ENCODE results near the gene DHDH.
"Not testable (repeated sequence)": the region's sequence is repeated elsewhere in the genome, so short reads cannot be mapped to it uniquely, and the experiment has no call there.

Gene DHDH

GRCh38 chr19:48933382-48933932 is at the start of gene DHDH:
DHDH (plus strand) TSS chr19:48933699; CDS start chr19:48933722, 23 bp downstream.
- DNase-seq (ENCODE audit: low spot score) = peak; percentile 96

GRCh38 chr19:48883726-48884125 is 49.8 kb upstream of the DHDH start:
- DNase-seq (ENCODE audit: low spot score) = no peak

GRCh38 chr19:48887861-48888612 is 45.5 kb upstream of the DHDH start:
- peak; percentile 33 for DNase-seq (ENCODE audit: low spot score)

- not testable (repeated sequence) for DNase-seq (ENCODE audit: low spot score)
Measured at GRCh38 chr19:48889496-48889895, 44.0 kb upstream of the DHDH start.

DNA sequence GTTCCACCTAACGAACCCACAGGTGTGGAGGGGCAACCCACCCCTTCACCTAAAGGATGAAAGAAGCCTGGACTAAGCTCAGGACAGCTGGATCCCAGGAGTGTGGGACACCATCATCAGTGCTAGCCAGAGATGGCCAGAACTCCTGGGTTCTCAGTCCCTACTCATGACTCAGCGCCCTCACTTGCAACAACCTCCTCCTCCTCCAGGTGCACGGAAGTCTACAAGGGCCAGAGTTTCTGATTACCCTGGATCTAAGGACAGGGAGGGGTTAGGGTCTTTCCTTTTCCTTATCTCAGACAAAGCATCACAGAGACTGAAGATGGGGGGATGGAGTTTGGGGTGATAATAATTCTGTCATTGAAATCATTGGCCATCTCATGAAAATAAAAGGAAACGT is 42.9 kb upstream of the DHDH start:
- no peak for DNase-seq (ENCODE audit: low spot score)

DNA sequence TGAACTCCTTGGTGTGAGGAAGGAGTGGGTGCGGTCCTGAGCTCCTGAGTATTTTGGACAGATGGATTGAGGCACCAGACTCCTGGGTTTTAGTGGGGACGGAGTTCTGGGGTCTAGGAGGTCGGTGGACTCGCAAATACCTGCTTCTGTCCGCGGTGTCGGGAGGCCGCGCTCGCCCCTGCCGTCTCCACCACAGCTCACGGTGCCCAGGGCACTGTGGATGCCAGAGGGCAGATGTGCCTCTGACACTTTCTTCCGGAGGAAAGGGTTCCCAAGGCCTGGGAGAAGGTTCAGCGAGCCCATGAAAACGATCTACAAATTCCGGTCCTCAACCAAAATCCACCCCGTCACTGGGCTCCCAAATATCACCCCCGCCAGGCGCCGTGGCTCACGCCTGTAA is 38.3 kb upstream of the DHDH start:
- no peak for DNase-seq (ENCODE audit: low spot score)

DNA sequence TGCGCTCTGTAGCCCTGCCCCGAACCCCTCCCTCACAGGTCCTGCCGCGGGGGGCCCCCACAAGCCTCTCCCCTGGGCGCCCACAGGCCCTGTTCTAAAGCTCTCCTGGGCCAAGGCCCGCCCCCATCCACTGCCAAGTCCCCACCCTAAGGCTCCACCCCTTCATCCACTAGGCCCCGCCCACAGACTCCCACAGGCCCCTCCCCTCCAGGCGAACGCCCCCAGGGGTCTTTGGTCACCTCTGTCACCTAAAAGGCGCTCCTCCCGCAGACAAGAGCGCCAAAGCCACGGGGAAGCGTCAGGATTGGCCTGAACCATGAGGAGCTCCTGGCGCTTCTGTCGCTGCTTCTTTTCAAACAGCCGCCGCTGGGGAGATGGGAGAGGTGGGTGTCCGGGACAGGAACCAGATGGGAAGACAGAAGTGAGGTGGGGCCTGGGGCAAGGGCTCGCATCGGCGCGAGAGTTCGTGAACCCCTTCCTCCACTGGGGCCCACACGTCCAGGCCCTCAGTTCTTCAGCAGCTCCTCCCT is 37.2 kb upstream of the DHDH start:
- DNase-seq (ENCODE audit: low spot score) = peak; percentile 89

DNA sequence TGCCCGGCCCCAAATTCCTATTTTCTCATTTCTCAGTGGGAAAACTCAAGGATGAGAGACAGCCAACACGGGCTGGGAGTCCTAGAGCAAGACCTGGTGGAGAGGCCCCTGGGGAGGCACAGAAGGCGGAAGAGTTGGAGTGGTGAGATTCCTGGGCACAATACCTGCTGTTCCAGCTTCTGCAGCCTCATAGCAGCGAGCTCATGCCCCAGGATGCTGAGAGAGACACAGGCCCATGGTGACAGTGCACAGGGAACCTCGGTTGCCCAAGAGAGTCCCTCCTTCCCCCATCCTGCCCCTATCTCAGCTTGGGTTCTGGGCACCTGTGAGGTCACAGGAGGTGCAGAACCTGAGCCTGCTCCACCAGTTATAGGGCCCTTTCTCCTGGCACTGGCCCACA is 36.3 kb upstream of the DHDH start:
- no peak for DNase-seq (ENCODE audit: low spot score)

GRCh38 chr19:48899386-48899749 is 34.1 kb upstream of the DHDH start:
- DNase-seq (ENCODE audit: low spot score) = not testable (repeated sequence)

DNA sequence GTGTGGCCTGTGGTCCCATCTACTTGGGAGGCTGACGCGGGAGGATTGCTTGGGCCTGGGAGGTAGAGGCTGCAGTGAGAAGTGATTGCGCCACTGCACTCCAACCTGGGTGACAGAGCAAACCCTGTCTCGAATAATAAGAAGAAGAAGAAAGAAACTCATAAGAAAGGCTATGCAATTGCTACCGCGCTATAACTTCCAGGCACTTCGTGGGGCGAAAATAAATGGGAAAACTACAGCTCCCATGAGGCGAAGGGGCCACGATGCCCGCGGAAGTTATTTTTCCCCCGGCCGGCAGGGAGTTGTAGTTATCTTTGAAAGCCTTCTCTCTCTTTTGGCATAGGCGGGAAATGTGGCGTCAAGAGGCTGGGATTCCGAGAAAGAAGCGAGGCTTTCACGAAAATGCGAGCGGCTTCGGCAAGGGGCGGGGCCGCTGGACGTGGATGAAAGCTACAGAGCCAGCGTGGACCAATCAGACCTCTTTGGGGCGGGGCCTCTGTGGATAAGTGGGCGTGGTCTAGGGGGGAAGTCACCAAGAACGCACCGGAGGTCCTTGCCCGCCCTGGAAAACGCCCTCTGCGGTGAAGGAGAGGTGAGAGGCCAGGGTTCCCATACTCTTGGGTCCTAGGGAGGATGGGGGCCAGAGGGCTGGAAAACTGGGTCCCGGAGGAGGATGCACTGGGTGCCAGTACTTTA is 33.6 kb upstream of the DHDH start, which contains the start of gene NUCB1:
Gene NUCB1 (plus strand): TSS at position 532 of the 696 bp plus-strand sequence. CDS start 485 bp downstream, outside the sequence.
- peak; percentile 100 for DNase-seq (ENCODE audit: low spot score)

- no peak for DNase-seq (ENCODE audit: low spot score)
Measured at GRCh38 chr19:48900477-48901406, 32.8 kb upstream of the DHDH start.

- not testable (repeated sequence) for DNase-seq (ENCODE audit: low spot score)
Measured at GRCh38 chr19:48902291-48902690, 31.2 kb upstream of the DHDH start.

GRCh38 chr19:48903788-48904187 is 29.7 kb upstream of the DHDH start:
- DNase-seq (ENCODE audit: low spot score) = not testable (repeated sequence)

GRCh38 chr19:48905664-48906063 is 27.8 kb upstream of the DHDH start:
- no peak for DNase-seq (ENCODE audit: low spot score)

DNA sequence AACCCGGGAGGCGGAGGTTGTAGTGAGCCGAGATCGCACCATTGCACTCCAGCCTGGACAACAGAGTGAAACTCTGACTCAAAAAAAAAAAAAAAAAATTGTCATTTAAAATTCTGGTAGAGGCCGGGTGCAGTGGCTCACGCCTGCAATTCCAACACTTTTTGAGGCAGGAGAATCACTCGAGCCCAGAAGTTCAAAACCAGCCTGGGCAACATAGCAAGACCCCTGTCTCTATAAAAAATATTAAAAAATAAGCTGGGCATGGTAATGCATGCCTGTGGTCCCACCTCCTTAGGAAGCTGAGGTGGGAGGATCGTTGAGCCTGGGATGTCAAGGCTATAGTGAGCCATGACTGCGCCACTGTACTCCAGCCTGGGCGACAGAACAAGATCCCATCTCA is 27.2 kb upstream of the DHDH start:
- no peak for DNase-seq (ENCODE audit: low spot score)

DNA sequence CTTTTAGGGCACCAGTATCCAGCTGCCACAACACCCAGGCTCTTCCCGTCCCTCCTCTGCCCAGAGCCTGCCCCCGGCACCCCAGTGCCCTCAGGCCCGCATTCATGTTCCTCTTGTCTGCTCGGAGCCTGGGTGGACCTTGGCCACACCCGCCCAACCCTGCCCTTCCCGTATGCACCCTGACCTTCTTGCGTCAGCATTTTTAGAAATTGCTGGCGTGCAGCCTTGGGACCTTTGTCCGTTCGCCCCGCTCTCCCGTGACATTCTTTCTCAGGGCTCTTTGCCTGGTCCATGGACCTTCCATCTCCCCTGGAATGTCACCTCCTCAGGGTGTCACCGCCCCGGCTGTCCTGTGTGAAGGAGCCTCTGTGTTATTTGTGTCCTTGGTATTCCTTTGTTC is 25.8 kb upstream of the DHDH start:
- DNase-seq (ENCODE audit: low spot score) = no peak

GRCh38 chr19:48909424-48910077 is 23.9 kb upstream of the DHDH start:
- DNase-seq (ENCODE audit: low spot score) = not testable (repeated sequence)

DNA sequence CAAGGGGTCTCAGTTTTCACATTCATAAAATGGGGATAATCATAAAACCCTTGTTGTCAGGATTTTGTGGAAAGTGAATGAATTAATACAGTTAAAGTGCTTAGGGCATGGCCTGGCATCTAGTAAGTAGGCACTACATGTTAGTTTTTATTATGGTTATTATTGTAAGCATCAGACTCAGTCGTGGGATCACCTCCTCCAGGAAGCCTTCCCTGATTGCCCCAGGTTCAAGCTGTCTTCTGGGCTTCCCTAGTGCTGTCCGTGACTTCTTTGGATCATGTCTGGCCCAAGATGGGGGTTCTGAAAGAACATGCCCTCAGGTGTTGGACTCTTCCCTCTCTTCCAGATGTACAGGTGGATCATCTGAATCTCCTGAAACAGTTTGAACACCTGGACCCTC is 22.7 kb upstream of the DHDH start:
- no peak for DNase-seq (ENCODE audit: low spot score)

DNA sequence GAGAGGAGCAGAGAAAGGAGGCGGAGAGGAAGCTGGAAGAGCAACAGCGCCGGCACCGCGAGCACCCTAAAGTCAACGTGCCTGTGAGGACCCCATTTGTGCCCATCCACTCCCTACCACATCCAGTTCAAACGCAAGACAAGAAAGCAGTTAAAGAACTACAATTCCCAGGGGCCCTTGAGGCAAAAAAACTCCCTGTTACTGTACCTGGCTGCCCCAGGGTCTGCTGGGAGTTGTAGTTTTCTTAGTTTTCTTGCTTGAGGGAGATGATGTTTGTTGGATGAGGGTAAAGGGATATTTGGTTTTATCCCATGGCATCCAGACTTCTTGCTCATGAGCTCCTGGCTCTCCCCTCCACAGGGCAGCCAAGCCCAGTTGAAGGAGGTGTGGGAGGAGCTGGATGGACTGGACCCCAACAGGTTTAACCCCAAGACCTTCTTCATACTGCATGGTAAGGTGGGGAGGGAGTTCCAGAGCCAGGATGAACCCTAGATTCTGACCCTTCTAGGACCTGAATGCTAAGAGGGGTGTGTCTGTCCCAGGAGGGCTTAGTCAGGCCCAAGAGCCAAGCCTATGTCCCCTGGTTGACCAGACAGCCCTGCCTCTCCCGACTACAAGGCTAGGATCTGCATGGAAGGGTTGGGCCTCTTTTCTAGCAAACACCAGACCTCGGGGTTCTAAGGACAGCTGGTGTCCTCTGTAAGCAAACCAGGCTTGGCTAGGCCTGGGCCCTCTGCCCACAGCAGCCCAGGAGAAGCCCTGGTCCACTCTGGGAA is 20.2 kb upstream of the DHDH start:
- peak; percentile 52 for DNase-seq (ENCODE audit: low spot score)

GRCh38 chr19:48914181-48914580 is 19.3 kb upstream of the DHDH start:
- DNase-seq (ENCODE audit: low spot score) = no peak
